Measurements from ENCODE around the gene NTN1.

NTN1 gene

DNA sequence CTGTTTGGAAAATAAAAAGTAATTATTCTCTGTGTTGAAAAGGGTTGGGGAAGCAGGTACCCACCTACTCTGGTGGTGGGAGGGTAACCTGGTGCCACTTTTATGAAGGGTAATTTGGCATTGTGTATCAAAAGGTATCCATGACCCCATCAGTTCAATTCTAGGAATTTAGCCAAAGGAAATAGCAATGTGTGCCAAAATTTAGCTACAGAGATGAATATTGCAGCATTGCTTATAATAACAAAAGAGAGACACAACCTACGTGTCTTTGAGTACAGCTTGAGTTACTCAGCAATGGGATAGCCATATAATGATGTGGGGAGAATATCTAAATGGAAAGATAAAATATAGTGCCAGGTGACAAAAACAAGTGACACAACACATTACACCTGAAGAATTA lies 170.7 kb downstream of the NTN1 start:
- no peak overlapping the region for H3K27ac ChIP-seq

DNA sequence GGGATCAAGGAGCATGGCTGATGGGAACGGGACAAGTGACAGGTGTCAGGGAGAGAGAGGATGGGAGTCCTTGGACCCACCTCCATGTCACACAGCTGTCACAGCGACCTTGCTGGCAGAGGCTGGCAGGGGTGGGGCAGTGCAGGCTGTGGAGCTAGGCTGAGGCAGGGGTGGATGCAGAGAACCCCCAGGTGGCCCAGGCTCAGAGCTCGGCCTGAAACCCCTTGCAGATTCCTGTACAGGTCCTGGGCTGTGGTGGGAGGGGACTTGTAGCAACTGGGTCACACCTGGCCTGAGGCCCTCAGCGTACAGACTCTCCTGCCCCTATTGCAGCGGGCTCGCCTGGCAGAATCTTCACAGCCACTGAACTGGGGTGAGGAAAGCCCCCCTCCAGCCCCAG lies 174.1 kb downstream of the NTN1 start:
- H3K36me3 ChIP-seq (ENCODE audit: insufficient read depth, low read length): no peaks in the 10 kb centered on the region
- TF ChIP-seq POLR2AphosphoS5 (IDR thresholded peaks at IDR 0.05; ENCODE audit: borderline replicate concordance, low read depth, low read length): no peak
- no peak overlapping the region for H3K4me3 ChIP-seq
- H3K27ac ChIP-seq: no peak overlapping the region
- DNase-seq (ENCODE audit: low read depth, low spot score): no peak
- H3K9me3 ChIP-seq (ENCODE audit: low read depth, low read length): no peaks in the 10 kb centered on the region
- no peak overlapping the region for H3K9ac ChIP-seq (ENCODE audit: insufficient read length)

More for the DNA sequence above, 170.7 kb downstream of the NTN1 start:
- no peaks in the 10 kb centered on the region for H3K36me3 ChIP-seq (ENCODE audit: insufficient read depth, low read length)
- H3K9me3 ChIP-seq (ENCODE audit: low read depth, low read length): no peaks in the 10 kb centered on the region
- TF ChIP-seq POLR2AphosphoS5 (IDR thresholded peaks at IDR 0.05; ENCODE audit: borderline replicate concordance, low read depth, low read length) (no peak), FOXP2 (optimal IDR thresholded peaks at IDR 0.05; ENCODE audit: control extremely low read depth, extremely low read length, insufficient read depth) (no peak), EZH2 (IDR thresholded peaks at IDR 0.05) (no peak)
- H3K4me3 ChIP-seq: no peak overlapping the region
- DNase-seq (ENCODE audit: low read depth, low spot score): no peak
- H3K9ac ChIP-seq (ENCODE audit: insufficient read length): no peak overlapping the region

DNA sequence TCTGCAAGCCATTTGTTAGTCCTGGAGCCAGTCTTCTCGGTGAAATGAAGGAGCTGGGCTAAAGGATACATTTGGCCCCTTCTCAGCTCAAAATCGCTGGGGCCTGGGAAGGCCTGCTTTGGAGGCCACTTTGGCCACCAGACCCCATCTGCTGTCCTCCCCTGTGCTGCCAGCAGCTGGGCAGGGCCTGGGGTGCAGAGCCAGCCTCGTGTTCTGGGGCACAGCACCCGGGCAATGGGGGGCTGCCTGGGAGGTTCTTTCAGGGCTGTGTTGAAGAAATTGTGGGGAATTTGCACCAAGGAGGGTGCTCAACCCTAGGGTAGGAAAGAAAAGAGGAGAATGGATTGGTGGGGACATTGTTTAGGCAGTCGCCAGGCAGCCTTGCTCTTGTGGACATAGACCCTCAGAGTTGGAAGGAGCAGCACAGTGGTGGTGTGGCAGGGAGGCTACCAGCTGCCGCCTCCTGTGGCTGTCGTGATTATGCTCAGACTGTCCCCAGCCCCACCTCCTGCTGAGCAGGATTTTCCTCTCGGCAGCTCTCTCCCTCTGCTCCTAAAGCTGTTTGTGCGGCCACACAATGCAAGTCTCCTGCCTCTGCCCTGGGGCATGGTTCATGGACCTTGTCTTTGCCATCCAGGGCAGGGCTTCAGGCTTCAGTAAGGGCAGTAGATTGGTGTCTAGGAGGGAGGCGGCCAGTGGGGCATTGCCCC lies 174.8 kb downstream of the NTN1 start:
- no peak overlapping the region for H3K27ac ChIP-seq
- no peaks in the 10 kb centered on the region for H3K9me3 ChIP-seq (ENCODE audit: low read depth, low read length)
- H3K4me3 ChIP-seq: no peak overlapping the region
- DNase-seq (ENCODE audit: low read depth, low spot score): no peak
- H3K36me3 ChIP-seq (ENCODE audit: insufficient read depth, low read length): no peaks in the 10 kb centered on the region
- no peak for TF ChIP-seq FOXP2 (optimal IDR thresholded peaks at IDR 0.05; ENCODE audit: control extremely low read depth, extremely low read length, insufficient read depth)
- TF ChIP-seq EZH2 (IDR thresholded peaks at IDR 0.05): no peak
- H3K9ac ChIP-seq (ENCODE audit: insufficient read length): no peak overlapping the region

DNA sequence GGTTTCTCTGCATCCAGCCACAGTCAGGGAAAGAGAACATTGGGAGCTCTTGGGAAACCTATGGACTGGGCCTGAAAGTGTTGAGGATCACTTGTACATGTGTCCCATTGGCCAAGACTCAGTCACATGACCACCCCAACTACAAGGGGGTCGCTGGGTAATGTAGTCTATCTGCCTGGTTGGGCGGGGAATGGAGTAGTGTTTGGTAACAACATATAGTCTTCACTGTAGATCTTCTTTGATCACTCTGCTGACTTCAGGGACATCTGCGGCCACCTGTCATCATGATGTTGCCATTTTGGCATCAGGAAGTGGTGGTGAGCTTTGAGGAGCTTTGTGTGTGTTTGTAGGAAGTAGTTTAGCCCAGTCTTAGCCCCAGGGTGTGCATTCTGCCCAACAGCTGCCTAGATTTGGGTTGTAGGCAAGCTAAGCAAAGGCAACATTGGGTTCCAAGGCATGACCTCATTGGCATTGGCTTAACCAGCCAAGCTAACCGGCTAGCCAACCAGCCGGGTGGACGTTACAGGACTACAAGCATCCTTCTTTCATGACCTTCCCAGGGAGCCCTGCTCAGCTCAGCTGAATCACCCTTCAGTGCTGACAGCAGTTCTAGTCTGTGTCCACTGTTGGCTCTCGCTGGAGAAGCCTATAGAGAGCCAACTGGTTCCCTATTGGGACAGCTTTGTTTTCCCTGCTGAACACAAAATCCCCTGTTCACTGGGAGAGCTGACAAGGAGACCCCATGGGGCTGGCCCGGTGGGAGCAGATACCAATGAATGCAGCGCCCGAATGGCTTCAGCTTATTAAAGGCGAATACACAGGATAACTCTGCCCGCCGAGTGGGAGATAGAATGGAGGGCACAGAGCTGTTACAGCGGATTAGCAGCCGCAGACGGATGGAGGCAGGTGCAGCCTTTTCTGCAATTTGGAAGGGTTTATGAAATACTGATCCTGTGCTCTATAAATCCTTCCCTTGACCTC lies 178.6 kb downstream of the NTN1 start:
- TF ChIP-seq POLR2AphosphoS5 (IDR thresholded peaks at IDR 0.05; ENCODE audit: borderline replicate concordance, low read depth, low read length) (no peak), FOXP2 (optimal IDR thresholded peaks at IDR 0.05; ENCODE audit: control extremely low read depth, extremely low read length, insufficient read depth) (no peak), EZH2 (IDR thresholded peaks at IDR 0.05) (no peak)
- H3K27ac ChIP-seq: no peak overlapping the region
- no peaks in the 10 kb centered on the region for H3K9me3 ChIP-seq (ENCODE audit: low read depth, low read length)
- DNase-seq (ENCODE audit: low read depth, low spot score): no peak
- H3K36me3 ChIP-seq (ENCODE audit: insufficient read depth, low read length): no peaks in the 10 kb centered on the region
- H3K9ac ChIP-seq (ENCODE audit: insufficient read length): no peak overlapping the region
- H3K4me3 ChIP-seq: no peak overlapping the region

DNA sequence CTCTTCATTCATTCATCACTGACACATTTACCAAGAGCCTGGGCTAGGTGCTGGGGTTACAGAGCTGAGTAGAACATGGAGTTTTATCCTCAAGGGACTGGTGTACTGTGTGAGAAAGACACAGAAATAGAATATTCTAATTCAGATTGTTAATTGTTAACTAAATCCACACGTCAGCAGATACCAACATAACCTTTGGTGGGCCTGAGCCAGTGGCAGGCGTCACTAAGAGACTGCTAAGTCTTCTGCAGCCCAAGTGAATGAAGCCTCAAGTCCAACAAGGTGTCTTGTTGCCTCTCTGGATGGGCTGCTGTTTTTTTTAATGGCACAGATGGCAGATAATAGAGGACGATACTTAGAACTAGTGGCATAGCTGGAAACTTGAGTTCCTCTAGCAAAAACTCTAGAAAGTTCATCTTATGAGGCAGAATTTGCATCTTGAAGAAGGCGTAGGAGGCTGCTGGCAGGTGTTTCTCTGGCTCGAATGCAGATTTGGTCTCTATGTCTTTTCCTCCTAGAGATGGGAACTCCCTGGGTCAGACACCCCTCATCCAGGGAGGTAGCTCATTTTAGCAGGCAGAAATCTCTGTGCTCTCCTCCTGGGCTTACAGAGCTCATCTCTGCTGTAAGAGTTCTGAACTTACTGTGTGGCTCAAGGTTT lies 179.5 kb downstream of the NTN1 start:
- DNase-seq (ENCODE audit: low read depth, low spot score): no peak
- no peak overlapping the region for H3K9ac ChIP-seq (ENCODE audit: insufficient read length)
- H3K4me3 ChIP-seq: no peak overlapping the region
- TF ChIP-seq FOXP2 (optimal IDR thresholded peaks at IDR 0.05; ENCODE audit: control extremely low read depth, extremely low read length, insufficient read depth) (no peak), POLR2AphosphoS5 (IDR thresholded peaks at IDR 0.05; ENCODE audit: borderline replicate concordance, low read depth, low read length) (no peak)
- H3K27ac ChIP-seq: no peak overlapping the region
- no peaks in the 10 kb centered on the region for H3K9me3 ChIP-seq (ENCODE audit: low read depth, low read length)
- H3K36me3 ChIP-seq (ENCODE audit: insufficient read depth, low read length): no peaks in the 10 kb centered on the region

DNA sequence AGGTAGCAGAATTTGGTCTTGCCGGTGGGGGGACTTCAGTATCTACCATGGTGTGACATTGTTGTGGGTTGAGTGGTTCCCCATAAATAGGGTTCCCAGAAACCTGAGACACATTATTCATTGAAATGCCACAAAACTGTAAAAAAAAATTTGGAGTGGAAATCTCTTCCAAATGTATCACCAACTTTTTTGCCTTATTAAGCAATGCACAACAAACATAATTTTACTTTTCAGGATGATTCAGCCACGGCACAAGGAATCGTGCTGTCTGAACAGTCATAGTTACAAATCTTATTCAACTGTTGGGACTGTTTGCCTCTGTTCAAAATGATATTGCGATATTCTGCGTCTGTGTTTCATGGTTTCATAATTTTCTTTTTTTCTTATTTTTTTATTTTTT lies 181.2 kb downstream of the NTN1 start:
- no peak overlapping the region for H3K27ac ChIP-seq
- DNase-seq (ENCODE audit: low read depth, low spot score): no peak
- H3K9ac ChIP-seq (ENCODE audit: insufficient read length): no peak overlapping the region
- no peak for TF ChIP-seq FOXP2 (optimal IDR thresholded peaks at IDR 0.05; ENCODE audit: control extremely low read depth, extremely low read length, insufficient read depth)
- H3K9me3 ChIP-seq (ENCODE audit: low read depth, low read length): no peaks in the 10 kb centered on the region
- no peak overlapping the region for H3K4me3 ChIP-seq
- H3K36me3 ChIP-seq (ENCODE audit: insufficient read depth, low read length): no peaks in the 10 kb centered on the region

DNA sequence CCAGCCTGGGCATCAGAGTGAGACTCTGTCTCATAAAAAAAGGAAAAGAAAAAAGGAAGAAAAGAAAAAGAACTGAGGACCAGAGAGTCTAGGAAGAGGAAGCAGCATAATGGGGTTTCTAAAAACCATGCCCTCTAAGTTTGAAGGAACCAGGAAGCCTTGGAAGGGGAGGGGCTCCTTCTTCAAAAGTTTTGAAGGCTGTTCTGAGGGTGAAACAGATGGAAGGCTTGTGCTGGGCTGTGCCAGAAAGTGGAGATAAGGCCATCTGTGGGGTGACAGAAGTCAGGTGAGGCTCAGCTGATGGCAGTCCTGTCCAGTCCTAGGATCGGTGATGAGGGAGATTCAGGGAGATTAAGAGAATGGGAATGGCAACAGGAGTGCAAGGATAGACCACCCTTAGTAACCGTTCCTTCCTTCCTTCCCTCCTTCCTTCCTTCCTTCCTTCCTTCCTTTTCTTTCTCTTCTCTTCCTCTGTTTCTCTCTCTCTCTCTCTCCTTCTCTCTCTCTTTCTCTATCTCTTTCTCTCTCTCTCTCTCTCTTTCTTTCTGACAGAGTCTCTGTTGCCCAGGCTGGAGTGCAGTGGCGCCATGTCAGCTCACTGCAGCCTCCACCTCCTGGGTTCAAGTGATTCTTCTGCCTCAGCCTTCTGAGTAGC lies 182.6 kb downstream of the NTN1 start:
- Histone ChIP-seq H3K4me3 (no peak overlapping the region), H3K9ac (ENCODE audit: insufficient read length) (no peak overlapping the region), H3K36me3 (ENCODE audit: insufficient read depth, low read length) (no peaks in the 10 kb centered on the region), H3K27ac (no peak overlapping the region), H3K9me3 (ENCODE audit: low read depth, low read length) (no peaks in the 10 kb centered on the region)
- no peak for DNase-seq (ENCODE audit: low read depth, low spot score)
- TF ChIP-seq EZH2 (IDR thresholded peaks at IDR 0.05) (no peak), POLR2AphosphoS5 (IDR thresholded peaks at IDR 0.05; ENCODE audit: borderline replicate concordance, low read depth, low read length) (no peak), FOXP2 (optimal IDR thresholded peaks at IDR 0.05; ENCODE audit: control extremely low read depth, extremely low read length, insufficient read depth) (no peak)
